ENCODE results near the gene SNTB2.

DNA sequence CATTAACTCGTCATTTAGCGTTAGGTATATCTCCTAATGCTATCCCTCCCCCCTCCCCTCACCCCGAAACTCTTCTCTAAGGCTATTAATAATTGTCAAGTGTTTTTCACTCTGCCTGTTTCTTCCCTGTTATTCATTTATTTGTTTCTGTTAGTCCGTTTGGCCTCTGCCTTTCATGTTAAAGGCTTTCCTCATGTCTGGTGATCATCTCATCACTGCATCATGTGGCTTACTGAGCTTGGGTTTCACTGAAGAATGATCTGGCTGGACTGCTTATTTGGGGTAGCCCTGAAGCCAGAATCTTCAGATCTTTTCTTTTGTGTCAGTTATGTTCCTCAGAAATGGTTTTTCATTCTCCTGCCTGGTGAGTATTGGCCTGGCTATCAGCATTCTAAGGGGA, 45.0 kb upstream of the SNTB2 start:
- TF ChIP-seq, protein P1, sequence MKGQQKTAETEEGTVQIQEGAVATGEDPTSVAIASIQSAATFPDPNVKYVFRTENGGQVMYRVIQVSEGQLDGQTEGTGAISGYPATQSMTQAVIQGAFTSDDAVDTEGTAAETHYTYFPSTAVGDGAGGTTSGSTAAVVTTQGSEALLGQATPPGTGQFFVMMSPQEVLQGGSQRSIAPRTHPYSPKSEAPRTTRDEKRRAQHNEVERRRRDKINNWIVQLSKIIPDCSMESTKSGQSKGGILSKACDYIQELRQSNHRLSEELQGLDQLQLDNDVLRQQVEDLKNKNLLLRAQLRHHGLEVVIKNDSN (IDR thresholded peaks at IDR 0.05; ENCODE audit: borderline replicate concordance, low read depth) = no peak
- TF ChIP-seq, protein P2, sequence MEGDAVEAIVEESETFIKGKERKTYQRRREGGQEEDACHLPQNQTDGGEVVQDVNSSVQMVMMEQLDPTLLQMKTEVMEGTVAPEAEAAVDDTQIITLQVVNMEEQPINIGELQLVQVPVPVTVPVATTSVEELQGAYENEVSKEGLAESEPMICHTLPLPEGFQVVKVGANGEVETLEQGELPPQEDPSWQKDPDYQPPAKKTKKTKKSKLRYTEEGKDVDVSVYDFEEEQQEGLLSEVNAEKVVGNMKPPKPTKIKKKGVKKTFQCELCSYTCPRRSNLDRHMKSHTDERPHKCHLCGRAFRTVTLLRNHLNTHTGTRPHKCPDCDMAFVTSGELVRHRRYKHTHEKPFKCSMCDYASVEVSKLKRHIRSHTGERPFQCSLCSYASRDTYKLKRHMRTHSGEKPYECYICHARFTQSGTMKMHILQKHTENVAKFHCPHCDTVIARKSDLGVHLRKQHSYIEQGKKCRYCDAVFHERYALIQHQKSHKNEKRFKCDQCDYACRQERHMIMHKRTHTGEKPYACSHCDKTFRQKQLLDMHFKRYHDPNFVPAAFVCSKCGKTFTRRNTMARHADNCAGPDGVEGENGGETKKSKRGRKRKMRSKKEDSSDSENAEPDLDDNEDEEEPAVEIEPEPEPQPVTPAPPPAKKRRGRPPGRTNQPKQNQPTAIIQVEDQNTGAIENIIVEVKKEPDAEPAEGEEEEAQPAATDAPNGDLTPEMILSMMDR (IDR thresholded peaks at IDR 0.05) = no peak
- TF ChIP-seq GABPA (IDR thresholded peaks at IDR 0.05; ENCODE audit: low read depth) (no peak), RAD21 (IDR thresholded peaks at IDR 0.05; ENCODE audit: low read length) (no peak)

Data from SK-N-SH (cell line).